K562 (cell line): ENCODE results near the gene GTPBP2. TPM values are rescaled to one million over a fixed set of nuclear protein-coding genes. Genes with fewer than 3 reads are reported as not detected.

Experiments used
- CHD4 ChIP-seq: fragments of 200-600 bp; sonication (generic); IDR thresholded peaks from 3 replicates; pipeline ENCODE4 v1.6.1; 2012; ENCODE audit warnings: low read depth, mild to moderate bottlenecking, mixed read lengths, low read length, inconsistent platforms; ENCODE audit not compliant: insufficient read depth, insufficient replicate concordance, poor library complexity, severe bottlenecking
- MCM2 ChIP-seq: fragments of 450-650 bp; IDR thresholded peaks from 2 replicates; pipeline ENCODE4 v1.6.1; 2017; ENCODE audit warnings: low read depth, mild to moderate bottlenecking
- MED1 ChIP-seq: sonication (generic); formaldehyde crosslinking; IDR thresholded peaks from 2 replicates; pipeline ENCODE4 v1.8.1; 2023; ENCODE audit warnings: missing genetic modification reagents, borderline replicate concordance
- NCOA4 ChIP-seq: fragments of 450-650 bp; IDR thresholded peaks from 2 replicates; pipeline ENCODE4 v1.6.1; 2018; ENCODE audit warnings: mild to moderate bottlenecking; ENCODE audit not compliant: partially characterized antibody
- POLR2AphosphoS5 ChIP-seq: IDR thresholded peaks from 2 replicates; pipeline ENCODE4 v1.6.1; 2011; ENCODE audit warnings: mild to moderate bottlenecking, low read depth, low read length, moderate library complexity; ENCODE audit not compliant: control insufficient read depth, insufficient read depth
- SMARCA4 ChIP-seq: fragments of 450-650 bp; IDR thresholded peaks from 2 replicates; pipeline ENCODE4 v1.6.1; 2016
- SRSF3 ChIP-seq: fragments of 200-400 bp; formaldehyde crosslinking; IDR thresholded peaks from 2 replicates; pipeline ENCODE4 v1.6.1; 2016; ENCODE audit warnings: mild to moderate bottlenecking, low read length, moderate library complexity; ENCODE audit not compliant: insufficient read depth
- ZNF766 ChIP-seq: fragments of 200-800 bp; sonication (Bioruptor generic); conservative IDR thresholded peaks from 2 replicates; pipeline ENCODE4 v1.6.1; 2016; ENCODE audit warnings: missing genetic modification characterization, missing compliant biosample characterization
- ZNF778 ChIP-seq: fragments of 450-650 bp; formaldehyde crosslinking; IDR thresholded peaks from 2 replicates; pipeline ENCODE4 v1.4.0; 2020; ENCODE audit warnings: mild to moderate bottlenecking, moderate library complexity
- ZSCAN29 ChIP-seq: fragments of 450-650 bp; IDR thresholded peaks from 2 replicates; pipeline ENCODE4 v1.6.1; 2017
- polyA plus RNA-seq, 8 experiments: library from polyadenylated mRNA; depleted of rRNA in 4 of 8; stranded (reverse) in 5 of 8; unstranded in 3 of 8; fragments of >200 nt; fragmentation: Nextera tagmentation in 2 of 8; fragmentation: Illumina TruSeq in 1 of 8; extraction: Ambion mirVana in 2 of 8; extraction: Trizol in 1 of 8; gene quantifications; 2 replicates each; pipeline versions ENCODE4 v1.2.1 to v1.2.3, GENCODE V29; 2011 to 2014; ENCODE audit warnings: inconsistent platforms in 1 of 8, missing spikeins in 1 of 8
- total RNA-seq, 7 experiments: library from RNA; depleted of rRNA in 6 of 7; stranded (reverse); fragments of >200 nt in 6 of 7; fragmentation: Illumina TruSeq in 2 of 7; extraction: Trizol in 2 of 7; gene quantifications; 2 replicates each; pipeline versions ENCODE4 v1.2.1 to v1.2.3, GENCODE V29; 2011 to 2021; ENCODE audit warnings: low replicate concordance in 1 of 7
- TF ChIP-seq, protein P1 (sequence below): fragments of 250-450 bp; sonication (Bioruptor Pico); IDR thresholded peaks from 2 replicates; pipeline ENCODE4 v1.8.0; 2022; ENCODE audit warnings: moderate library complexity, mild to moderate bottlenecking, inconsistent platforms
- TF ChIP-seq, protein P2 (sequence below): fragments of 450-650 bp; formaldehyde crosslinking; IDR thresholded peaks from 2 replicates; pipeline ENCODE4 v1.4.0; 2022; ENCODE audit warnings: mild to moderate bottlenecking, moderate library complexity
- TF ChIP-seq, protein P3 (sequence below): fragments of 250-450 bp; sonication (Bioruptor Pico); IDR thresholded peaks from 2 replicates; pipeline ENCODE4 v1.5.0; 2021; ENCODE audit warnings: mild to moderate bottlenecking, moderate library complexity
- TF ChIP-seq, protein P4 (sequence below): fragments of 450-650 bp; formaldehyde crosslinking; IDR thresholded peaks from 2 replicates; pipeline ENCODE4 v1.4.0; 2020; ENCODE audit warnings: mild to moderate bottlenecking, mixed read lengths
- TF ChIP-seq, protein P5 (sequence below): fragments of 450-650 bp; IDR thresholded peaks from 2 replicates; pipeline ENCODE4 v1.6.1; 2017; ENCODE audit warnings: antibody characterized with exemption

The GTPBP2 gene
- total and polyA plus RNA-seq, 9 of the 15 experiments (the other 6 are each of a cell fraction or from before 2014, with no cell fraction given) = 48.4 to 196 (median 111) TPM

DNA sequence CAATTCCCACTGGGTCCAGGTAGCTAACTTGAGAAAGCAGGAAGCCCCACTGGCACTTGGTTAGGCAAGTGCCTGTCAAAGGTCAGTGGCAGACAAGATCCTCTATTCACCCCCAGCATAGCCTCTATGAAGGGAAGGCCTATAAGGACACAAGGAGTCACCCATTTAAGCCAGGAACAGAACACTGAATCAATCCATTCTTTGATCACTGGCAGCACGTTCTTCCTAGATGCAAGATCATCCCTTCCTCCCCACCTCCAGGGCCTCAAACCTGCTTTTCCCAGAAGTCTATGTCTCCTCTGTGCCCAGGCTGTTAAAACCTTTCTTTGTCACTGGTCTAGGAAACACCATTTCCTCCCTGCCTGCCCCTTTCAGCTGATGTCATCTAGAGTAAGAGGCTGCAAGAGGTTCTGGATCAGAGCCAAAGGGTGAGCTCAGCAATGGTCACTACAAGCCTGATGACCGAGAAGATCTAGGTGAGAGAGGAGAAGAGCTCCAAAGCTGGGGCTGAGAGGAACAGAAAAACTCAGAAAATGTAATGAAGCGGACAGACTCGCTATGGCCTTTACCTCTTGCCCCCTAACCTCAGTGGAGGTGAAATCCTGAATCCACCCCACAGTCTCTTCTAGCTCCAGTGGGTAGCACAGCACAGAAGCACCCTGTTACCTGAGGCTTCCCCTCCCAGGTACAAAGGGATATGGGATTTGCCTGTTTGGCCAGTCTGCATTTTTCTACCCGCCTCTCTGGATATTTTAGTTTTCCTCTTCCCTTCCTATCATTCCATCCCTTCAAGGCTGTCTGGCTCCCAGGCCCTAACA lies 1.8 kb downstream of the GTPBP2 start (continued):
- TF ChIP-seq, protein P1, sequence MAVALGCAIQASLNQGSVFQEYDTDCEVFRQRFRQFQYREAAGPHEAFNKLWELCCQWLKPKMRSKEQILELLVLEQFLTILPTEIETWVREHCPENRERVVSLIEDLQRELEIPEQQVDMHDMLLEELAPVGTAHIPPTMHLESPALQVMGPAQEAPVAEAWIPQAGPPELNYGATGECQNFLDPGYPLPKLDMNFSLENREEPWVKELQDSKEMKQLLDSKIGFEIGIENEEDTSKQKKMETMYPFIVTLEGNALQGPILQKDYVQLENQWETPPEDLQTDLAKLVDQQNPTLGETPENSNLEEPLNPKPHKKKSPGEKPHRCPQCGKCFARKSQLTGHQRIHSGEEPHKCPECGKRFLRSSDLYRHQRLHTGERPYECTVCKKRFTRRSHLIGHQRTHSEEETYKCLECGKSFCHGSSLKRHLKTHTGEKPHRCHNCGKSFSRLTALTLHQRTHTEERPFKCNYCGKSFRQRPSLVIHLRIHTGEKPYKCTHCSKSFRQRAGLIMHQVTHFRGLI (CRISPR knock-in tag) = peak; percentile 73; the same call in 1 of the 2 replicates
- TF ChIP-seq, protein P2, sequence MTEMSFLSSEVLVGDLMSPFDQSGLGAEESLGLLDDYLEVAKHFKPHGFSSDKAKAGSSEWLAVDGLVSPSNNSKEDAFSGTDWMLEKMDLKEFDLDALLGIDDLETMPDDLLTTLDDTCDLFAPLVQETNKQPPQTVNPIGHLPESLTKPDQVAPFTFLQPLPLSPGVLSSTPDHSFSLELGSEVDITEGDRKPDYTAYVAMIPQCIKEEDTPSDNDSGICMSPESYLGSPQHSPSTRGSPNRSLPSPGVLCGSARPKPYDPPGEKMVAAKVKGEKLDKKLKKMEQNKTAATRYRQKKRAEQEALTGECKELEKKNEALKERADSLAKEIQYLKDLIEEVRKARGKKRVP = peak; percentile 99
- no peak for TF ChIP-seq CHD4
- TF ChIP-seq, protein P3, sequence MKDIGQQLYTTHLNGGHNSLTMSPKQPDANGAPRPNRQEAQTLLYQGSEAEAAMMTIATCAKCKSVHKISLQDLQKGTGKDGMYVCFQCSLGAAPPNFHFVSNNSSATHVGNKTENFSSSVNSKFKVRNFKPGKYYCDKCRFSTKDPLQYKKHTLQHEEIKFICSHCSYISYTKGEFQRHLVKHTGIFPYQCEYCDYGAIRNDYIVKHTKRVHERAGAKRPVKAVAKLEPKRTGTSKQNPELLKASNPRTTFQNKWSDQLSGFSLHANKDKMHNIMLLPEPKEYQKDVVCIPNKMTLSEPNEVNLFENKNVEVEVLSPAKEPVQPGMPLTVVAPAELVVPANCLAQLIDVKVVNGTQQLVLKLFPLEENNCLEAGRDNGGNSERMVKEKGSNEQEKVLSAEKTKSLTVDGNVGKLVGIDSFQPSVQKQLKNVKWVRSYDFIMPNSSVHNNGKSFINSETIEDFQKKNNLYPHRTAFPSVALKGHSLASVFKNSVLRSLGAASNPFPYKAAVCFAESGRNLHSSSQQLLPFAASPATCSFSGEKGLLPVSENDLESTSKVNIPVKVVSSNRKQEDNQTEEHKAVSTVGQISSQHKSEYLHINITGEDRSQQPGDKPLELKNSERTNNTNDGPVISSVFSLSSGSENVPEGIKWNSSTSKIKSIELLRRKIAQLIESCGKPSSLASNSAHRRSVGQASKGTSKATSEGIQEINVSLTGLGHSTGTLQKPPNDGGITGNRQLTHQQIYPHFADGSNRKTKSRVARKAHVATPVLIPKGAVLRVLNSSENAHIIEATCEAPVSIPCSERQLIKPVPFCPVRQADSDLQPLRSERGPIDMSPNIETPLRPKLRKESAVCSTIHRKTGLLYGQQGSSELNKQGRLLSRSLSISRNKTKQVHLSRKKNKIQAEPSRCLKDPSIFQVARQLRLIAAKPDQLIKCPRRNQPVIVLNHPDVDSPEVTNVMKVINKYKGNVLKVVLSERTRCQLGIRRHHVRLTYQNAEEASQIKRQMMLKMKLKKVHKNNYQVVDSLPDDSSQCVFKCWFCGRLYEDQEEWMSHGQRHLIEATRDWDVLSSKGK (CRISPR knock-in tag) = no peak
- no peak for TF ChIP-seq ZNF766 (CRISPR knock-in tag)
- TF ChIP-seq, protein P4, sequence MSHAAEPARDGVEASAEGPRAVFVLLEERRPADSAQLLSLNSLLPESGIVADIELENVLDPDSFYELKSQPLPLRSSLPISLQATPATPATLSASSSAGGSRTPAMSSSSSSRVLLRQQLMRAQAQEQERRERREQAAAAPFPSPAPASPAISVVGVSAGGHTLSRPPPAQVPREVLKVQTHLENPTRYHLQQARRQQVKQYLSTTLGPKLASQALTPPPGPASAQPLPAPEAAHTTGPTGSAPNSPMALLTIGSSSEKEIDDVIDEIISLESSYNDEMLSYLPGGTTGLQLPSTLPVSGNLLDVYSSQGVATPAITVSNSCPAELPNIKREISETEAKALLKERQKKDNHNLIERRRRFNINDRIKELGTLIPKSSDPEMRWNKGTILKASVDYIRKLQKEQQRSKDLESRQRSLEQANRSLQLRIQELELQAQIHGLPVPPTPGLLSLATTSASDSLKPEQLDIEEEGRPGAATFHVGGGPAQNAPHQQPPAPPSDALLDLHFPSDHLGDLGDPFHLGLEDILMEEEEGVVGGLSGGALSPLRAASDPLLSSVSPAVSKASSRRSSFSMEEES (CRISPR knock-in tag) = peak; percentile 22; the same call in 1 of the 2 replicates
- TF ChIP-seq, protein P5, sequence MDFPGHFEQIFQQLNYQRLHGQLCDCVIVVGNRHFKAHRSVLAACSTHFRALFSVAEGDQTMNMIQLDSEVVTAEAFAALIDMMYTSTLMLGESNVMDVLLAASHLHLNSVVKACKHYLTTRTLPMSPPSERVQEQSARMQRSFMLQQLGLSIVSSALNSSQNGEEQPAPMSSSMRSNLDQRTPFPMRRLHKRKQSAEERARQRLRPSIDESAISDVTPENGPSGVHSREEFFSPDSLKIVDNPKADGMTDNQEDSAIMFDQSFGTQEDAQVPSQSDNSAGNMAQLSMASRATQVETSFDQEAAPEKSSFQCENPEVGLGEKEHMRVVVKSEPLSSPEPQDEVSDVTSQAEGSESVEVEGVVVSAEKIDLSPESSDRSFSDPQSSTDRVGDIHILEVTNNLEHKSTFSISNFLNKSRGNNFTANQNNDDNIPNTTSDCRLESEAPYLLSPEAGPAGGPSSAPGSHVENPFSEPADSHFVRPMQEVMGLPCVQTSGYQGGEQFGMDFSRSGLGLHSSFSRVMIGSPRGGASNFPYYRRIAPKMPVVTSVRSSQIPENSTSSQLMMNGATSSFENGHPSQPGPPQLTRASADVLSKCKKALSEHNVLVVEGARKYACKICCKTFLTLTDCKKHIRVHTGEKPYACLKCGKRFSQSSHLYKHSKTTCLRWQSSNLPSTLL = no peak; the same call in 1 of the 2 replicates
- no peak for TF ChIP-seq SRSF3
- TF ChIP-seq ZSCAN29 = 0 out of 2 replicates have a peak, but pooled peaks have one; percentile 47
- TF ChIP-seq MCM2 = no peak
- peak; percentile 89 for TF ChIP-seq SMARCA4
- no peak for TF ChIP-seq NCOA4
- TF ChIP-seq MED1 (CRISPR knock-in tag) = no peak
- no peak for TF ChIP-seq ZNF778 (CRISPR knock-in tag)
- TF ChIP-seq POLR2AphosphoS5 = peak; percentile 94
